GM21381 (cell line): ENCODE results near the gene VWF.
"Not testable (repeated sequence)": the region's sequence is repeated elsewhere in the genome, so short reads cannot be mapped to it uniquely, and the experiment has no call there.

Source experiments
- ATAC-seq: cut with Tn5 transposase; IDR thresholded peaks from one replicate; pipeline ENCODE4 v1.9.1; 2021; ENCODE audit warnings: mild to moderate bottlenecking, moderate library complexity; ENCODE audit not compliant: unreplicated experiment

VWF gene

DNA sequence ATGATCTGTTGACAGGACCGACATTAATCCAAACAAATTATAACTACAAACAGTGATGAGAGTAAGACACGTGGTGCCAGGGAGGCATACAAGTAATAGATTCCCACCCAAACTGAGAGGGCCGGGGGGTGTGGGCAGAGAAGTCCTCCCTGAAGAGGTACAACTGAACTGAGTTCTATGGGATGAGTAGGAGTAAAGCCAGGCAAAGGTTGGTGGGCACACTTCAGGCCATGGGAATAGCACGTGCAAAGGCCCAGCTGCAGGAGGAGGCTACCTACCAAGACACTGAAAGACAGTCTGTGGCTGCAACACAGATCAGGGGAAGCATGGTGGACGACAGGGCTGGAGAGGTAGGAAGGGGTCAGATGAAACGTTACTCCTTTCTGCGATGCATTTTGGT is 22.0 kb upstream of the VWF start:
- ATAC-seq, result no peak

DNA sequence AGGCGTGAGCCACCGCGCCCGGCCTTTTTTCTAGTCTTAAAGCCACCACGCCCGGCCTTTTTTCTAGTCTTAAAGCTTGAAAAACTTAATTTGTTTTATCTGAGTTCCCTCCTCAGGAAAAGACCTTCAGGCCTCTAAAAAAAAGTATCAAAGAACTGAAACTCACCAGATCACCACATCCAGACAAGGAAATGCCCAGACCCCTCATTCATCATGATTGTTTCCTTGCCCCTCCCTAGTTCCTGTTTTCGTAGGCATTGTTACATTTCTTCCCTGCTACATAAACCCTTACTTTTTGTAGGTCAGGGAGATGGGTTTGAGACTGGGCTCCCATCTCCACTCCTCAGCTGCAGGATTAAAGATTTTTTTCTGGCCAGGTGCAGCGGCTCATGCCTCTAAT is 21.1 kb upstream of the VWF start:
- no peak for ATAC-seq

DNA sequence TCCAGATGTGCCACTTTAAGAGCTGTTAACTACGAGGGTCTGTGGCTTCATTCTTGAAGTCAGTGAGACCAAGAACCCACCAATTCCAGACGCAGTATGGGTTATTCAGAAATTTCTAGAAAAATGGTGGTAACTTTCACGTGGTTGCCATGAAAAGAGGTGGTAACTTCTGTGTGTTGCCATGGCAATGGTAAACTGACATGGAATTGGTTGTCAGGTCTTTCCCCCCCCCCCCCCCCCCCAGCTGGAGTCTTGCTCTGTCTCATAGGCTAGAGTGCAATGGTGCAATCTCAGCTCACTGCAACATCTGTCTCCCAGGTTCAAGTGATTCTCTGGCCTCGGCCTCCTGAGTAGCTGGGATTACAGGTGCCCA is 18.8 kb upstream of the VWF start:
- no peak for ATAC-seq

DNA sequence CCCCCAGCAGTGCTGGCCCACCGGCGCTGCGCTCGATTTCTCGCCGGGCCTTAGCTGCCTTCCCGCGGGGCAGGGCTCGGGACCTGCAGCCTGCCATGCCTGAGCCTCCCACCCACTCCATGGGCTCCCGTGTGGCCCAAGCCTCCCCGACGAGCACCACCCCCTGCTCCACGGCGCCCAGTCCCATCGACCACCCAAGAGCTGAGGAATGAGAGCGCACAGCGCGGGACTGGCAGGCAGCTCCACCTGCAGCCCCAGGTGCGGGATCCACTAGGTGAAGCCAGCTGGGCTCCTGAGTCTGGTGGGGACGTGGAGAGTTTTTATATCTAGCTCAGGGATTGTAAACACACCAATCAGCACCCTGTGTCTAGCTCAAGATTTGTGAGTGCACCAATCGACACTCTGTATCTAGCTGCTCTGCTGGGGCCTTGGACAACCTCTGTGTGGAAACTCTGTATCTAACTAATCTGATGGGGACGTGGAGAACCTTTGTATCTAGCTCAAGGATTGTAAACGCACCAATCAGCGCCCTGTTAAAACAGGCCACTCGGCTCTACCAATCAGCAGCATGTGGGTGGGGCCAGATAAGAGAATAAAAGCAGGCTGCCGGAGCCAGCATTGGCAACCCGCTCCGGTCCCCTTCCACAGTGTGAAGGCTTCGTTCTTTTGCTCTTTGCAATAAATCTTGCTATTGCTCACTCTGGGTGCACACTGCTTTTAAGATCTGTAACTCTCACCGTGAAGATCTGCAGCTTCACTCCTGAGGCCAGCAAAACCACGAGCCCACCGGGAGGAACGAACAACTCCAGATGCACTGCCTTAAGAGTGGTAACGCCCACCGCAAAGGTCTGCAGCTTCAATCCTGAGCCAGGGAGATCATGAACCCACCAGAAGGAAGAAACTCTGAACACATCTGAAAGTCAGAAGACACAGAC is 18.2 kb upstream of the VWF start:
- not testable (repeated sequence) for ATAC-seq

DNA sequence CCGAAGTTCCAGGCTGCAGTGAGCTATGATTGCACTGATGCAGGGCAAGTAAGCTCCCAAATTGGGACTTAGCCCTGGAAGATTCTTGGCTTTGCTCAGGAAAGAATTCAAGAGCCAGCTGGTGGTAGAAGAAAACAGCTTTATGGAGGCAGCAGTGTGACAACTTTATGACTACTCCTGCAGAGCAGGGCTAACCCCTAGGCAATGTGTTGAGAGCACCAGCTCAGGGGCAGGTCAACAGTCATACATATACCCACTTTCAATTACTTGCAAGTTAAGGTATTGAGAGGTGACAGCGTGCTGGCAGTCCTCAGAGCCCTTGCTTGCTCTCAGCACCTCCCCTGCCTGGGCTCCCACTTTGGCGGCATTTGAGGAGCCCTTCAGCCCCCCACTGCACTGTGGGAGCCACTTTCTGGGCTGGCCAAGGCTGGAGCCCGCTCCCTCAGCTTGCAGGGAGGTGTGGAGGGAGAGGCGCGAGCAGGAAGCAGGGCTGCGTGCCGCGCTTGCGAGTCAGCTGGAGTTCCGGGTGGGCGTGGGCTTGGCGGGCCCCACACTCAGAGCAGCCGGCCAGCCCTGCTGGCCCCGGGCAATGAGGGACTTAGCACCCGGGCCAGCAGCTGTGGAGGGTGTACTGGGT is 17.4 kb upstream of the VWF start:
- not testable (repeated sequence) for ATAC-seq

DNA sequence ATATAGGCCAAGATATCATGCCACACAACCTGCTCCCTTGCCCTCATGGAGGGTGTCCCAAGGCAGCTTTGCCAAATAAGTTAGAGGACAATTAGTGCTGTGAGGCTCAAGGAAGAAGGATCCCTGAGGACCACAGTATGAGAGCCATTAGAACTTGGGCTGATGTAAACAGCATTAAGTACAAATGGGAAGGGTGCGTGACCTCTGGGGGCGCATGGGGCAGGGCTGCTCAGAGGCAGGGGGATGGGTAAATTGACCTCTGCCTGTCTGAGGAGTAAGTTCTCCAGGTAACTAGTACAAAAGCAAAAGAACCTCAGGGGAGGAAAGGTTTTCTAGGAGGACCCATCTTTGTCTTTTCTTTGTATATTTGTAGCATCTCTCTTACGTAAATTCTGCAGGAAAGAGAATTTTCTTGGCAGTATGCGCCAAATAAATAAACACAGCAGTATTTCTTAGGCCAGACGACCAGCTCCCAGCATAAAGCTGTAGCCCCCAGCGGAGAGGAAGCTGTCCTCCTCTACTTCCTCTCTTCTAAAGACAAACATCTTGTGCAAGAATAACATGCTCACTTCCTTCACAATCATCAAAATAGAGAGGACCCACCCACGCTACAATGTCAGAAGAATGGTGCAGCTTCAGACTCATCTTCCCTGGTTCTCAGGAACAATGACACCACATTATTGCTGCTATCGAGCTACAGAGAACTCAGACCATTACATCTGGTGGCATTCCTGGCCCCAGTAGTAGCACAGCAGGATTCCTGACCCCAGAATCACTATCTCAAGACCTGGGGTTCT is 16.4 kb upstream of the VWF start:
- ATAC-seq, result no peak

DNA sequence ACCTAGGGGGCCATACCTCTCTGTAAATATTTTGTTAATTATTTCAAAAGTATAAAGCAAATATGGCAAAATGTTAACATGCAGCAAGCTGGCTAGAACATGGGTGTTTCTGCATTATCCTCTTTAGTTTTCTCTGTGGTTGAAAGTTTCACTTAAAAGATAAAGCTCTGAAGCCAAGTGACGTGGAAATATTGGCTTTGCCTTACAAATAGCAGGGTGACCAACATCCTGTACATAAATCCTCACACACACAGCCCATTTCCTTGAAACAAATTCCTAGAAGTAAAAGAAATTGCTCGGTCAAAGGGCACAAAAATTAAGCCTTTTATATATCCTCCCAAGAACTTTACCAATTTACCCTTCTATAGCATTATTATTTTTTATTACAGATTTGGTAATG is 10.6 kb upstream of the VWF start:
- ATAC-seq, result no peak

DNA sequence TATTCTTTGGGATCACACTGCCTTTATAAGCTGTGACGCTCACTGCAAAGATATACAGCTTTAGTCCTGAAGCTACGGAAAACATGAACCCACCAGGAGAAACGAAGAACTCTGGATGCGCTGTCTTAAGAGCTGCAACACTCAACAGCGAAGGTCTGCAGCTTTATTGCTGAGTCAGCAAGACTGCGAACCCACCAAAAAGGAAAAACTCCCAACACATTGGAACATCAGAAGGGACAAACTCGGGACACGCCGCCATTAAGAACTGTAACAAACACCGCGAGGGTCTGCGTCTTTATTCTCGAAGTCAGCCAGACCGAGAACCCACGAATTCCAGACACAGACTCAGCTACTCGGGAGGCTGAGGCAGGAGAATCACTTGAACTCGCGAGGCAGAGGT is 9.2 kb upstream of the VWF start:
- no peak for ATAC-seq

DNA sequence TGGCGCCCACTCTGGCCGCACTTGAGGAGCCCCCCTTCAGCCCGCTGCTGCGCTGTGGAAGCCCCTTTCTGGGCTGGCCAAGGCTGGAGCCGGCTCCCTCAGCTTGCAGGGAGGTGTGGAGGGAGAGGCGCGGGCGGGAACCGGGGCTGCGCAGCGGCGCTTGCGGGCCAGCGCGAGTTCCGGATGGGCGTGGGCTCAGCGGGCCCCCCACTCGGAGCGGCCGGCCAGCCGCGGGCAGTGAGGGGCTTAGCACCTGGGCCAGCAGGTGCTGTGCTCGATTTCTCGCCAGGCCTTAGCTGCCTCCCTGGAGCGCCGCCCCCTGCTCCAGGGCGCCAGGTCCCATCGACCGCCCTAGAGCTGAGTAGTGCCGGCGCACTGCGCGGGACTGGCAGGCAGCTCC is 8.0 kb upstream of the VWF start:
- ATAC-seq, result no peak

DNA sequence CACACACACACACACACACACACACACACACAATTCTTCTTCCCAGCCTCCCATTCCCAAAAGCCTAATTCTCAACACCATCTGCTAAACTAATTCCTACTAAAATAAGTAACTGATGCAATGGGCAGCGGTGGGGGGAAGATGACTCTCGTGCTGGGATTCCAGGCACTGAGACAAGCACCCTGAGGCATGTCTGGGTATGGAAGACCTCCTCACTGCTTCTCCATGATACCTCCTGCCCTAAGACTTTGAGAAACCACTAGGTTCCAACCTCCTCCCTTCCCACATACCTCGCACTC is 789 bp upstream of the VWF start:
- ATAC-seq, result no peak

DNA sequence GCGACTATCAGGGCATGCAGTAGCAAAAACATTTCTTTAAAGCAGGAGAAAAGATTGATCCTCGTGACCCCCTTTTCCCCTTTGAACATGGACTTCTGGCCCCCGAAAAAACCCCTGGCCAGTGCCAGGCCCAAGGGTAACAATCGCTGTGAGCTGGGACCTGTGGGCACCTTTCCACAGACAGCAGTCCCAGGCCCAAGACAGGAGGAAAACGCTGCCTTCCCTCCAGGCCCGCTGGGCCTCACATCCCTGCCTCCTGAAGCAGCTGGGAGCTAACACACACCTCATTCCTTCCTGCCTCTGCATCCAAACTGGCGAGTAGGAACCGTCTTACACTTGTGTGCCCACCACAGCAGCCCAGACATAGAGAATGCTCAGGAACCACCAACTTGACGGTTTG is 1.2 kb downstream of the VWF start:
- no peak for ATAC-seq

DNA sequence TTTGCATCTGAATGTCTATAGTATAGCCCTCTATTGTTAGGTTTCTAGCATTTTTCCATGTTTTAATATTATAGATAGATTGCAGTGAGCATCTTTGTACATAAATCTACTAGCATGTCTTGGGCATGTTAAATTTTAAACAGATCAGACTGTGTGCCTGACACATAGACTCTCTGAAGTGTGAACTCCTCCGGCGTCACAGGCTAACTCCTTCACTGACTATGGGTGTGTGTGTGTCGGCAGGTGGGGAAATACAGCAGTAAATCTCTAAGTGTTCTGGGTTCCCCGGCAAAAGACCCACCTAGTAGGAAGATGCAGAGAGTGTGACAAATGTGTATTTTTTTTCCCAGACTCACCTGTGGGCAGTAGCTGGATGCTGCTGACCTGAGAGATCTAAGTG is 2.3 kb downstream of the VWF start:
- ATAC-seq, result no peak

DNA sequence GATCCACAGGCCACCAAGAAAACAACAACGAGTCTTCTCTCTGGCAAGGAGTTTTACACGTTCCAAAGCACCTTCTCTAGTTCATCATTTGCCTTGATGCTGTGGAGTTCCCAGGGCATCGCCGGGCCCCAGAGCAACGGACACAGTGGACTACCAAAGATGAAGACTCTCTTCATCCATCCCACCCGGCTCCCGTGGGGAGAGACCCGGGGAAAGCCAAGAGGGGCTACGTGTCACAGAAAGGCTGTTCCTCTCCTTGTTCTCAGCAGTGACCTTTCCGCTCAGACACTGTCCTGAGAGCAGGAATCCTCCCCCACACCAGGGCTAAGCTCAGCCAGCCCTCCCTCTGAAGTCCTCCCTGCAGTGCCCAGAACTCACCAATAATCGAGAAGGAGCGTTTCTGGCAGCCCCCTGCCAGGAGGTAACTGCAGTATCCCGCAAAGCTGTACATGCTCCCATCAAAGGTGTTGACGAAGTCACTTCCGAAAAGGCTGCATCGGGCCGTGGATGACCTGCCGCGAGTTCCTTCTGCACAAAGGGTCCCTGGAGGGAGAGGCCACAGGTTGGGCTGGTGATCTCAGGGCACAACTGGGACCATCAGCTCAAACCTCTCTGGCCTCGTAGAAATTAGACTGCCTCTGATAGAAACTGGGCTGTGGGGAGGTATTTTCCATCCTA is 3.5 kb downstream of the VWF start:
- no peak for ATAC-seq

DNA sequence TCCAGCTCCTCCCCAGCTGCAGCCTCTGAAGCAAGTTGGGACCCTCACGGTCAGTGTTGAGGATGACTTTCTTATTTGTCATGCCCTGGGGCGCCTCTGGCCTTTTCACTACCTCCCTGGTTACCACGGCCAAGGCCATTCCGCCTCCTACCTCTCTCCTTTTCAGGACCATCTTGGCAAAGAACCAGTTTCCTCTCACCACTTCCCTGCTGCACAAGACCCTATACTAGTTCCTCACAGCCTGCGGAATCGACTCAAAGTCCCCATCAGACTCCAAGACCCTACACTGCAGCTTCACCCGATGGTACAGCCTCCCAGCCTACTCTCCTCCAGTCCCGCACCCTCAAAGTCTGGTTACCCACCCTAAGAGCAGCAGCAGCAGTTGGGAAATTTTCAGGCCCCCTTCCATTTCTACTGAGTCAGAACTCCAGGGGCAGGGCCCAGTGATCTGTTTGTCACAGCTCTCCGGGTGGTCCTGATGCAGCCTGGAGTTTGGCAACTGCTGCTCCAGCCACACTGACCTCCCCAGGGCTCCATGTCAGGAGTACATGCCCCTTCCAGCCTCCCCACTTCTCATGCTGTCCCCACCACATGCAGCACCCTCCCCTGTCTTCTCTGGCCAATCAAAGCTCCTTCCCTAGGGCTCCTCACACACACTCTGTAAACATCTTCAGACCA is 5.4 kb downstream of the VWF start:
- ATAC-seq, result no peak

DNA sequence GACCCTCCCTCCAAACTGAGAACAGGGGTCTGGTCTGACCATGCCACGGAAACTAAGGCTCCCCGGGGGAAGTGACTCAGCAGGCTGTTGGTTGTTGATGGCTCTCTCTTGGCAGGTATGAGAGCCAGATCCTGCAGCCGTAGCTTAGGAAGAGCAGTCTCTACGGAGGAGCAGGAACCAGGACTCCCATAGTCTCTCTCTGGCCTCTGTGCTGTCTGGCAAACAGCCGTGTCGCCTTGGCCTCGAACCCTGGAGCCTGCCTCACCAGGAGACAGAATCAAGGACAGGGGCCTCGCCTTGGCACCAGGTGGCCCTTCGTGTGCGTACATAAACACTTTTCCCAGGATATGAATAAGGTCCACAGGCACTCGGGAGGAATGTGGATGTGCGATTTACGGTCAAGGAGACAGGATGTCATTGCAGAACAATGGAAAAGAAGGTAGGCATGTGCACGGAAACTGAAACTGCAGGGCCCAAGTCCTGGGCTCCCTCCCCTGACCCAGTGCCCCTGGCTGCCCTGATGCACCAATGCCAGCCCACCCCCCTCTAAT is 7.9 kb downstream of the VWF start:
- no peak for ATAC-seq

DNA sequence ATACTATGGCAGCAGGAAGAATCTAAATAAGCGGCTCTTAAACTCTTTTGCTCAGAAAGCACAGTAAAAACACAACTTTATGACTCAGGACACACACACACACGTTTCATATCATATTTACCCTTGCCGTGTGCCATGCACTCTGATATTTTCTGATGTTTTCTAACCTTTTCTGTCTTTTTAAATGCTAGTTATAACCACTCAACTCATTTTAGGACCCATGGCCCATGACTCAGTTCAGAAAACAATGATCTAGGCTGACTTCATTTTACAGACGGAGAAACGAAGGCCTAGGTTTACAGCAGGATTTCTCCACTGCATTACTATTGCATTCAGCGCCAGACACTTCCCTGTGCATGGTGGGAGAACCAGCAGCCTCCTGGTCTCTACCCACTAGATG is 9.1 kb downstream of the VWF start:
- ATAC-seq, result no peak

DNA sequence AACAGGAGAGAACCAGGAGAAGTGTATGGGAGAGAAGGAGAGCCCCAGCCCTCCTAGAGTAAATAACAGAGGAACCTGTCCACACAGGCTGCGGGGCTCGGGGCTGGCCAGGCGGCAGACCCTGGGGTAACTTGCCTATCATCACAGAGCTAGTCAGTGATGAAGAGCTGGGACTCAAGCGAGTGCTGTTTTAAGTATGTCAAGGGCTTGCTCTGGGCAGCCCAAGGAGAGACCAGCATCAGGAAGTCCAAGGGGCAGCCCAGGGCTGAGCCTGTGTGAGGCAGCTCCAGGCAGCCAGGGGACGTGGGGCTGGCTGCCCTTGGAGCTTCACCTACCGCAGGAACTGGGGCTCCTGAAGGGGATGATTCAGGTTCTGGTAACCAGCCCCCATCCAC is 10.0 kb downstream of the VWF start:
- ATAC-seq, result no peak

DNA sequence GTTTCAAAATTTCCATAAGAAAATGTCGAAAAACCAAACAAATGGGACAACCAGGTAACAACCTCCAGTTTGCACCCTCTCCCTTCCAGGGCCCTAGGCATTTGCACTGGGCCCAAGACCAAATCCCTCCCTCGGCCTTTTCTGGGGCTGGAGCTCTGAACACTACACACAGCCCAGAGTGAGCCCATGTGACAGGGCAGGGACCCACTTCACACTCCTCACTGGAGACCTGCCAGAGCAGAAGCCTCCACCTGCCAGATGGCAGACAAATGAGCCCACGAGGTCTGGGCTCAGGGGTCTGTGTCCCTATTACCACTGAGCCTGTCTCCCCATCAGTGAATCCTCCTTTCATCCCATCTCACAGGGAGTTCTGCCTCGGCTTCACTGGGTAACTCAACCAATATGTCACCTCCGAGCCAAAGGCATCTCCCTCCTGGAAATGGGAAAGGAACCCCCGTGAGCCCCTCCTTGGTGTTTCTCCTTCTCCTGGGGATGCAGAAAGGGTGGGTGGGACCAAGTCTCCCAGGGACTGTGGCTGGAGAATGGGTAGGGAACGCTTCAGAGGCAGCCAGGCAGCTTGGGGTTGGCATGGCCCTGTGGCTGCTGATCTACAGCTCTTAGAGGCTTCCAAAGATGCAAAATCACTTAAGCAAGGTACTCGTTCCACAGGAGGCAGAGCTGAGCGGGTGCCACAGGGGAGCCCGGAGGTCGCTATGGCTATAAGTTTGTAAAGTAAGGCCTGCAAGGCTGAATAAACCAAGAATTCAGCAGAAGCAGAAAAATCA is 10.6 kb downstream of the VWF start:
- ATAC-seq, result no peak

DNA sequence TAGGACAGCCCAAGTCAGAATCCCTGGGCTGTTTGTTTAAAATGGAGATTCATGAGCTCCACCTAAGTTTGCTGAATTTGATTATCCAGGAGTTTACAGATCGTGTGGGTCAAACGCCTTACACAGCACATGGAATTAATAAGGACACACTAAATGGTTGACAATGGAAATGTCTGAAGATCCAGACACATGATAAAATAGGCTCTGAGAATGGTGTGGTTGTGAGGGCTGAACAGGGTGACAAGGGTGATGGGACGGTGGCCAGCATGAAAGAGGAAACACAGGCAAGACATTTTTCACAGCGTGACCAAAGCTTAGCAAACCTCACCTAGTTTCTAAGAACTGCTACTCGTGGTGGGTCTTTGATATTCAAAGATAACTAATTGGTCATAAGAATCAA is 12.5 kb downstream of the VWF start:
- ATAC-seq, result no peak

DNA sequence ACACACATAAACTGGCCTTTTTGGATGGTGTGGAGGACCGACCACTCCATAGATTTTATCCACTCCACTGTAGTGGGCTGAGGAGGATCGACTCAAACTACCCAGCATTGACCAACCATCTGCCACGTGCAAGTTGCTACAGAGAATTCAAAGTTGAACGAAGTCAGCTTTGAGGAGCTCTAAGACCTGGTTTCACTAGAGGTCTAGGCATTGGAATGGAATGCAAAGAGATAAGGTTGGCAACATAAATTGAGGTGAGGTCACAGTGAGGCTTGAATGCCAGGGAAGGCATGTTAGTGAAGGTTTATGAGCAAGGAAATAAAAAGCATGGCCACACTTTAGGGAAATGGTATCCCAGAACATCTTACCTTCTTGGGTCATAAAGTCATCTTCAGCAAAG is 14.5 kb downstream of the VWF start:
- ATAC-seq, result no peak
